Activated CD8-positive, alpha-beta memory T cell treated with anti-CD3 and anti-CD28 coated beads, Interleukin-2, amount 50 U/mL, for 1 hour (primary cell): Measurements from ENCODE around the gene FOXR1.

Source experiments
- DNase-seq: peaks from one replicate; pipeline ENCODE4 v3.0.0-alpha.2; 2020; ENCODE audit errors: extremely low read depth

The FOXR1 gene

GRCh38 chr11:118971646-118972045 is at the start of gene FOXR1:
Gene FOXR1, plus strand, starts transcription at chr11:118971761. Its CDS starts 171 bp downstream, at chr11:118971932.
- no peak for DNase-seq

- no peak for DNase-seq
These were observed 49.4 kb upstream of the FOXR1 start for GRCh38 chr11:118921929-118922744.

GRCh38 chr11:118922745-118923627 is 48.6 kb upstream of the FOXR1 start:
- DNase-seq, result no peak

DNA sequence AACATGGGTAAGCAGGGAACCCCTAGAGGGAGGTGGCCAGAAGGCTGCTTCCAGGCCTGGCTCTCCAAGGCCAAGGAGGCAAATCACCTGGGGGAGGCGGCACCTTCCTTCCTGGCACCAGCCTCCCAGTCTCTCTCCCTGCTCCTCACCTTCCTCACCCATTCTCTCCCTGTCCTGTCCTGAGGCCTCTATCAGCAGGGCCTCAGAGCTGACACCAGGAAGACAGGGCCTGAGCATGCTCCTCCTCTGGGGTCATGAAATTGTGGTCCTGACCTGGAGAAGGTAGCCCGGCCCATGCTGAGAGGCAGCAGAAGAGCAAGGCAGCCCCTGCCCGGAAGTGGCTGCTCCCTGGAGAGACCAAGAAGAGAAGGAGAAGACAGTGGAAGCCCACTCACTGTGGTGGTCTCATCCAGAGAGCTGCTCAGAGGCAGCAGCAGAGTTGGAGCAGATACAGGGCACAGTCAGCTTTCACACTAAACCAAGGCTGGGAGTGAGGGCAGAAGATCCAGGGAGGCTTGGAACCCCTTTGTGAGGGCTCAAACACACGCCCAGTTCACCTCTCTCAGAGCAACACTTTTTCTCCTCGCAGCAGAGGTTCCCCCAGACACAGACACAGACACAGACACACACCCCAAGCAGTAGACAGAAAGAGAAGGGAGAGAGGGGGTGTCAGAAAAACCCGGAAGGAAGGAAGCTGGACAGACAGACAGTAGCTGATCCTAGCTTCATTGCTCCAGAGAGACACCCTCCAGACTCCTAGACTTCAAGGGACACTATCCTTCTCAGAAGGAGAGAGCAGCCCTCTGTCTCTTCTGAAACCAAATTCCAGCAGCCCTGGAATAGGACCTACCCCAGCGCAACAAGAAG is 47.6 kb upstream of the FOXR1 start:
- no peak for DNase-seq

DNA sequence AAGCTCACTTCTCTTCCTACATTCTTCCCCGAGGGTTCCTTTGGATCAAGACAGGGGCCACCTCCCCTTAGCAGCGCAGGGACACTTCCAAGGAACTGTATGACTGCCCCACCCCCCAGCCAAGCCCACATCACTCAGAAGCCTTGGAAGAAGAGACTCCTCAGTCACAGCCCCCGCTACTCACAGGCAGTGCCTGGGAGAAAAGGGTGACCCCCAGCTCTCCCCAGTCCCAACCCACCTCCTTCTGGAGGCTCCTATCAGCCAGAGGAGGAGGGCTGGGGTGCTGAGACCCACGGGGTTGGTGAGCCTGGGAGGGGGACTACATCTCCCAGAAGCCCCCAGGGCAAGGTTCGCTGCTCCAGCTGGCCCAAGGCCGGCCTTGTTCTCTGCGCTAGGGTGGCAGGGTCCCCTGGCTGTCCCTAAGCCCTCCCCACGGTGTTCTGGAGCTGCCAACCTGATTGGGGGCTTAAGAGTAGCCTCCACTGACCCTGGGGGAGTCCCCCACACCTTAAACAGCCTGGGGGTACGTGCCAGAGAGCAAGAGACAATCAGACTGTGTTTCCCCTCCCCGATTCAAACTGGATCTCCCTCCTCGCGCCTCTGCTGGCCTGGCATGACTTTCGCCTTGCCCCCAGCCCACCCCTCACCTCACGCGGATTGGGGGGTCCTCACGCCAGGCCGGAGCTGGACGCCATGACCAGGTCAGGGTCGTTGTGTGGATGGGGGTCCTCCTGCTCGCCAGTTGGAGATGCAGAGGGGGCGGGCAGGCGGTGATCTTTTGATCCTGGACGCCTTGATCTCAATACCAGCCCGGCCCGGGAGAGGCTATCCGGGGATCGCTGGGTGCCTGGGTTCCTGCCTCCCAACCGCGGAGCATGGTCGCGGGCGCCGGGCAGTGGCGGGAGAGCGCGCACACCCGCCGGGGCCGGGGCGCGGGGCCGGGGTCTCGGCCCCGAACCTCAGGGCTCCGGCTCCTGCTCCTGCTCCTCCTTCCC is 46.7 kb upstream of the FOXR1 start:
- DNase-seq, result no peak

- no peak for DNase-seq
These were observed 43.9 kb upstream of the FOXR1 start for GRCh38 chr11:118927554-118928100.

DNA sequence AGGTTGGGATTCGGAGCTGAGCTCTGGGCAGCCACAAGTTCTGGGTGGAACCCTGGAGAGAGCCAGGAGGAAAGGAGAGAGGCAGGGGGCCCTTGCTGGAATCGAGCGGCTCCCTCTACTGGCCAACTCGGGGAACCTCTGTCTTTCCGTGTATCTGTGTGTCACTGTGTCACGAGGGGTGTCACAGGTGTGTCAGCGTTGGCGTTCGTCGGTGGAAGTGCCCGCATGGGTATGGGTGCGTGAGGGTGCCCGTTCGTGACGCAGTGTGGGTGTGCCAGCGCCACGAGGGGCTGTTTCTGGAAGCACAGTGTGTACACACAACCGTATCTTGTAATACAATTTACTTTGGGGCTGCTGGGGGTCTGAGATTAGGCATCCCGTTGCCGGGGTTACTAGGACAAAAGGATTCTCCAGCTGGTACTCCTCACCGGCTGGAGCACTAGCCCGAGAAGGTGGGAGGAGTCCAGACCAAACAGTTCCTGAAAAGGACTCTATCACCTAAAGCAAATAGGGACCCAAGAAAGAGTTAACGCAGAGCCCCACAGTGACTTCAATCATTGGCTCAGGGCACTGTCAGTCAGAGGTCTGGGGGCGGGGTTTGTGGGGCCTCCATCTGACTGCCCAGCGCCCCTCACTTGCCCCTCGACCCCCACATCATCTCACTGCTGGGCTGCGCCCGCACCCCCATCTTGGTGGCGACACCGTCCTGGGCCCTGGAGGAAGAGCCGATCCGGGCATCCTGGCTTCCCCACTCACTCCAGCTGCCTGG is 43.3 kb upstream of the FOXR1 start:
- DNase-seq, result peak; percentile 96

- DNase-seq, result no peak
These were observed 42.6 kb upstream of the FOXR1 start for GRCh38 chr11:118928870-118929500.

DNA sequence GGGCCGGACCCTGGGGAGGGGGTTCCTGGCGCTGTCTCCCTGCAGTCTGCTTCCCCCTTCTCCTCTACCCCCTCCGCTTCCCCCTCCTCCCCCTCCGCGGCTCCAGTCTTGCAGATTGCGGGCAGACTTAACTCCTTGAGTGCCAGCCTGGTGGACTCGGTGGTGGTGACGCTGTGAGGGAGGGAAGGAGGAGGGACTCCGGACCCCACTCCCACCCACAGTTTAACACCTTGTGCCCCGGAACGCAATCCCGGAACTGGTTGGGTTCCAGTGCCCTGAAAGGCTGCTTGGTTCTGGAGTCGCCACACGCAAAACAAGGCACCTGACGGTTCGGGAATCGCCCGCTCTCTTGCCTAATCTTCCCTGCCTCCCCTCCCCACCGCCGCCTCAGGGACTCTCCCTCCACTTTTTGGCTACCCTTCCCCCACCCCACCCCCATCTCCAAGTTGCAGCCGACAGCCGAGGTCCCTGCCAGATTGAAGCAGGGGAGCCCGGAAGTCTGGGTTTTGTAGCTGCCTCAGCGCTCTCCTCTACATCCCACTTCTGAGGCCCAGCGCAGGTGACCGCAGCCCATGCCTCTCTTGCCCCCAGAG is 42.0 kb upstream of the FOXR1 start:
- no peak for DNase-seq

DNA sequence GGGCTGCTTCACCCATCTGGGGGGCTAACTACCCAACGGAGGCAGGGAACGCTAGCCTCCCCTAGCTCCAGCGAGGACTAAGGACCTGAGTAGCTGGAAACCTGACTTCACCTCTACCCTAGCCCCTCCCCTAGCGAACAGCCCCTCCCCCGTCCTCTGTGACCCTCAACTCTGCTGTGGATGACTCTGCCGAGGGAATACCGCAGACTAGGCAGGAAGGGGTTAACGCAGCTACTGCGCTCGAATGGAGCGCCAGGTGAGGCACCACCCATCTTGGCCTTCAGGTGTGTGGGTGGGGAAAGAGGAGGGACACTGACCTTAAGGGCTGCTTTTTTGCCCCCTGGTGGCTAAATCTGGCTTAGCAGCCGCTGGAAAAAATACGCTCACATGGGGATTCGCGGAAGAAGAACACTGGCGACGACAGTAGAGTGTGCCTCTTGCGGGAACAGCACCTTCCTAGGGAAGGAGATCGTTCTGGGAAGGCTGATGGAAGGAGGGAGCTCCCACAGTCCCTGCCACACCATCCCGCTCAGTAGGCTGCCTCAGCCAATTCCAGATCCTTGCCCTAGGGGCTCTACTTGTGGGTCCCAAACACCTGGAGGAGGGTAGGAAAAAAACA is 41.4 kb upstream of the FOXR1 start:
- no peak for DNase-seq

GRCh38 chr11:118931571-118931970 is 40.0 kb upstream of the FOXR1 start:
- no peak for DNase-seq

- no peak for DNase-seq
These were observed 38.1 kb upstream of the FOXR1 start for GRCh38 chr11:118933486-118933885.

DNA sequence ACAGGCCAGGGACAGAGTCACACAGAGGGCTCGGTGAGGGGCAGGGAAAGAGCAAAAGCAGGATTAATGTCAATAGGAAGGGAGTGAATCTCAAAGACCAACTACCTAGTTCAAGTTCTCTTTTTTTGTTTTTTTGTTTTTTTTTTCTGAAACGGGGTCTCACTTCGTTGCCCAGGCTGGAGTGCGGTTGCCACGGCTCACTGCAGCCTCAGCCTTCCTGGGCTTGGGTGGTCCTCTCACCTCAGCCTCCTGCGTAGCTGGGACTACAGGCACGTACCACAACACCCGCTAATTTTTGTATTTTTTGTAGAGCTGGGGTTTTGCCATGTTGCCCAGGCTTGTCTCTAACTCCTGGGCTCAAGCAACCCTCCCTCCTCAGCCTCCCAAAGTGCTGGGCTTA is 36.2 kb upstream of the FOXR1 start:
- DNase-seq, result no peak

- DNase-seq, result no peak
These were observed 32.8 kb upstream of the FOXR1 start for GRCh38 chr11:118938491-118939403.

DNA sequence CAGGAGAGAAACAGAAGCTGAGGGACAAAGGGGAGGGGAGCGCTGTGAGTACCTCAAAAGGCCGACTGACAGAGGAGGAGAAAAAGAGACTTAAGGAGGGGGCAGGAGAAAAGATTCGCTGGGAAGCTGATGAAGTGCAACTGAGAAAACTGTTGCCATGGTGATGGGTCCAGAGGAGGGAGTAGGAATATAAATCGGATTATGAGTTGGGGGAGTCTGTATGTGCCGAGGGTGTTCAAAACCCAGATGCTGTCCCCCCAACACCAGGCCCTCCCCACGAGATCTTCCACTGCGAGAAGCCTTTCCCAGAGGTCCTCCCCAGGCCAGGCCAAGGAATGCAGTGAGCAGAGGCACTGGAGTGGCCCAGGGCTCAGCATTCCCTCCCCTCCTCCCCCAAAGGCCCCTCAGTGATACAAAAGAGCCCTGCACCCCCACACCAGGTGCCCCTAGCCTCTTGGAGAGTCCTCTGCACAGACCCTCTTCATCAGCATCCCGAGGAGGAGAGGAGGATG is 32.1 kb upstream of the FOXR1 start:
- DNase-seq, result no peak

DNA sequence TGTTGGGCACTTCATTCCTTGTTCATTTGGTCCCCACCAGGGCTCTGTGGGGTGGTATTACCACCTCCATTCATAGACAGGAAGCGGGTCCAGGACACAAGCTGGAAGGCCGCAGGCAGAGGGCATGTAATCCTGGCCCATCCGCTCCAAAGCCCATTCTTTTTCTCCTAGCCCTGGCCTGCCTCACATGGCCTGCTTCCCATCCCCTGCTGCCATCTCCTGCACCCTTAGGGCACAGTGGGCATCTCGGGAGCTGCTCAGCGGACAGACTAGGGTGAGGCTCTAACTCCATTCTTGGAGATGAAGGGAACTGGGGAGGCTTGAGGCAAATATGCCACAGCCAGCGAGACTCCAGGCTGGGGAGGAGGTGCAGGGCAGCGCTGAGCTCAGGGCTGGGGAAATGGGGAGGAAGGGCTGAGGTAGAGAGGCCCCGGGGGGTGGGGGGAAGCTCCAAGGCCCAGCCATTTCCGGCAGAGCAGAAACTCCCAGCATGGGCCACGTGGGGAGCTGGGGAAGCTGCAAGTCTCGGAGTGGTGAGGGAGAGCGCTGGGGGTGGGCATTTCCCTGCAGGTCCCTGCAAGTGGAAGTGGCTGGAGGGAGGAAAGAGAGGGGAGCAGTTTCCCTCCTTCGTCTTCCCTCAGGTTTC is 31.5 kb upstream of the FOXR1 start:
- no peak for DNase-seq
